T follicular helper cell (primary cell): ENCODE data around the gene SNTG2.

Source experiments
- DNase-seq: peaks from one replicate; pipeline ENCODE4 v3.0.0-alpha.2; 2020; ENCODE audit warnings: low read depth

The SNTG2 gene

GRCh38 chr2:1318366-1319009 lies 367.8 kb downstream of the SNTG2 start:
- DNase-seq = no peak

GRCh38 chr2:1319393-1319792 lies 368.7 kb downstream of the SNTG2 start:
- DNase-seq = no peak

- DNase-seq = no peak
Observed at GRCh38 chr2:1321321-1321720, 370.7 kb downstream of the SNTG2 start.

DNA sequence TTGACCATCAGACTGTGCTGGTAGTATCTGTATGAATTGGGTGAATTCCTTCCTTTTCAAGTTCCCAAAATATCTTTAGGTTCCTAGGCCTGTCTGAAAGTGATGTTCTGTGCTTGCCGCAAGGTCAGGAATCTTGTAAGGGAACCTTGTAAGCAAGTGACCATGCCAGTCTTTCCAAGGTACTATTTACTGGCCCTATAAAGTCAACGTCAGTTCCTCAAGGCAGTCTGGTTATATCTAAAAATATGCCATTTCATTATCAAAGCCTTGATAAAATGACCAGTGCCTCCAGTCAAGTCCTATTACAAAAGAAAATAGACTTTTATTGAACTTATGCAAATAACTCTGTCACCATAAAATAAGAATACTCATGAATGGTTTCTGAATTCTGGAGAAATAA lies 374.2 kb downstream of the SNTG2 start:
- DNase-seq = no peak

DNA sequence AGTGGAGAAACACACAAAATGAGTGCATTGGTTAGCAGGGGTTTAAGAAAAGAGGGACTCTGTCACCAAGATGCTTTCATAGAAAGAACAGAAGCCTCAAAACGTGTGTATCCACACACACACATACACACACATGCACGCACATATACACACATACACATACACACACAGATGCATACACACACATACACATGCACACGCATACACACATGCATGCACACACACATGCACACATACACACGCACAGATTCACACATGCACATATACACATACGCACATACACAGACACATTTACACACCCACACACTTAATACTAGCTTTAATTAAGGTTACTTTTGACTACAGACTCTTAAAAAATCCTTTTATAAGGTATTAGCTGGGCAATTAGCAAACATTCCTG lies 378.0 kb downstream of the SNTG2 start:
- no peak for DNase-seq

- DNase-seq = no peak
Observed at GRCh38 chr2:1339388-1340140, 388.9 kb downstream of the SNTG2 start.

GRCh38 chr2:1340141-1340512 lies 389.5 kb downstream of the SNTG2 start:
- DNase-seq = no peak

DNA sequence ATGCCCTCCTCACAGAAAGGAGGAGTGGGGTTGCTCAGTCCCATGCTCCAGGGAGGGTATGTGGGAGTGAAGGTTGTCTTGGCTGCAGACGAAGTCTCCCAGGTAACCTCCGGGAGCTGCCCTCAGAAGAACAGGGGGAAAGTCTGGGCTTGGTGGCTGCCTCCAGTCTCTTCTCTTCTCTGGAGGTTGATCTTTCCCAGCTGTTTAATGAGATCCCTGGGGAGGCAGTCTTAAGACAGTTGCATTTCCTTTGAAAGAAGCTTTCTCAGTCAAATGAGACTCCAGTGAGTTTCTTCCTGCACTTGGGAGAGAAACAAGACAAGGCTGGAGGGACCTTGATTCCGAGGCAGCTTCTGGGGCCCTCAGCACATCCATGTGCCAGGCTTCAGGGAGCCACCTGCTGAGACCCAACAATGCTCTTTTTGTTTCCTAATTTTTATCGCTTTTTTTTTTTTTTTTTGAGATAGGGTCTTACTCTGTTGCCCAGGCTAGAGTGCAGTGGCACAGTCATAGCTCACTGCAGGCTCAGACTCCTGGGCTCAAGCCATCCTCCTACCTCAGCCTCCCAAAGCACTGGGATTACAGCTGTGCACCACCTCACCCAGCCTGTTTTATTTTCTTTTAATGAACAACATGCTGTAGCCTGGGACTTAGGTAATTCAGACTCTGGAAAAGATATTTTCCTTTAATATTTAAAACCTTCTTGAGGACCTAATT lies 390.9 kb downstream of the SNTG2 start:
- DNase-seq = no peak

GRCh38 chr2:1348789-1349188 lies 398.1 kb downstream of the SNTG2 start:
- DNase-seq = no peak

DNA sequence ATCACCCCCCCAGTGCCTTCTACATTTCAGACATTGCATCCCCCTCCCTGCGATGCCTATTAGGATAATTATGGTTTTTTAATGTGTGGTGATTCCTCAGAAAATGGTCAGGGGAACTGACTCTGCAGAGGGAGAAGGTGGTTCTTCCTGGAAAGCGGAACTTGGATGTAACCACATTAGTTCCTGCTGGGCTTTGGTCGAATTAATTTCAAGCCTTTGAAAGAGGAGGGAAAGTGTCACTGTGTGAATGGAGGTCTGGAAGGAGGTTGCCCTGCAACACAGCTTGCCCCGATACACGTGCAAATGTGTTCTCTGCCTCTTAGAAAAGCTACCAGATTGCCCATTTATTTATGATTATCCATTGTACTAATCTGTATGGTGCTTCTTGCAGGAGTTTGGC lies 399.5 kb downstream of the SNTG2 start:
- DNase-seq = no peak

- DNase-seq = no peak
Observed at GRCh38 chr2:1353124-1353523, 402.5 kb downstream of the SNTG2 start.

- DNase-seq = no peak
Observed at GRCh38 chr2:1353543-1353942, 402.9 kb downstream of the SNTG2 start.

GRCh38 chr2:1360144-1360543 lies 409.5 kb downstream of the SNTG2 start:
- DNase-seq = no peak

DNA sequence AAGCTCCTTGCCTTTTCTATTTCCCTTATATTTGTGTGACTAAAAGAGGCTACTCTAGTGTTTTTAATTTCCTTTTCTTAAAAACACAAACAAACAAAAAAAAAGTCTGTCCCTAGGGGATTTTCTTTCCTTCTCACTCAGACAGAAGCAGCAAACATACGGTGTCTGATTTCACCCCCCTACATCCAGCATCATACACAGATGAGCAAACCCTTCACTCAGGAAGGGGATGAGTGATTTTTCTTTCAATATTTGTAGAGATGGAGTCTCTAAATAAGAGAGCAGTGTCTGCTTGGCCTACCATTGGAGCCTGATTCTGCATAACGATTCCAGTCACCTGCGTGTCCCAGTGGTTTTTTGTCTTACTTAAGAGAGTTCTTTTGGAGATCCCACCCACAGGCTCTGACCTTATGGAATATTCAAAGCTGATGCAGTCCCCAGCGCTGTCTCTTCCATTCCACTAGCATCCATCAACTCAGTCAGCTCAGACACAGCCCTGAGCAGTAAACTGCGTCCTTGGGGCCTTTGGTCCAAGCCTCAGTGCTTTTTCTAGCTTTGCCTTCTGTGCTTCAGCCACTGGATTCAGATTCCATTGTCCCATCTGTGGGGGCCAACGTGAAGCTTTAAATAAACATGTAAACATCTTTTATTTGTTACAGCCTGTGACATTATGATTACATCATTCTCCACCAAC lies 410.1 kb downstream of the SNTG2 start:
- DNase-seq = no peak

DNA sequence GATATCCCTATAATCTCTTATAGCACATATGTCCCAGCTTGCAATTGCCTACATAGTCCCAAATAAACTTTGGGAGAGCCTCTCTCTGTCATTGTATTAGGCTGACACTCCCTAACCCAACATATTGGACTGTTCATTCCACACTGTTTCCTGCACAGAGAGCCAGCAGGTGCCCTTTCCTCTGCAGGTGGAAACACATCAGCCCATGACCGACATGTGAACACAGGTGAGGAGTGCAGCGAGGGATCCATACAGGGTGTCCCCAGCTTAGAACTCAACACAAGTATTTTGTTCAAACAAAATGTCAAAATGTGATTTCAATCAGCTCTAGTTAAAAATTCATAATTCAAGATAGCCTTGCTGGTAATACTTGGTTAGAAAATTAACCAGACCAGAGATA lies 412.7 kb downstream of the SNTG2 start:
- no peak for DNase-seq

GRCh38 chr2:1366546-1367134 lies 416.0 kb downstream of the SNTG2 start:
- DNase-seq = no peak

- DNase-seq = no peak
Observed at GRCh38 chr2:1367601-1368000, 417.0 kb downstream of the SNTG2 start.

- DNase-seq = no peak
Observed at GRCh38 chr2:1369905-1370304, 419.3 kb downstream of the SNTG2 start.

- no peak for DNase-seq
Observed at GRCh38 chr2:1370461-1370860, 419.8 kb downstream of the SNTG2 start.

- no peak for DNase-seq
Observed at GRCh38 chr2:1371082-1371481, 420.4 kb downstream of the SNTG2 start.

- no peak for DNase-seq
Observed at GRCh38 chr2:1373830-1374229, 423.2 kb downstream of the SNTG2 start.

GRCh38 chr2:1374287-1374686 lies 423.6 kb downstream of the SNTG2 start:
- DNase-seq = no peak
